ENCODE results near the gene FMNL2.

Gene FMNL2

DNA sequence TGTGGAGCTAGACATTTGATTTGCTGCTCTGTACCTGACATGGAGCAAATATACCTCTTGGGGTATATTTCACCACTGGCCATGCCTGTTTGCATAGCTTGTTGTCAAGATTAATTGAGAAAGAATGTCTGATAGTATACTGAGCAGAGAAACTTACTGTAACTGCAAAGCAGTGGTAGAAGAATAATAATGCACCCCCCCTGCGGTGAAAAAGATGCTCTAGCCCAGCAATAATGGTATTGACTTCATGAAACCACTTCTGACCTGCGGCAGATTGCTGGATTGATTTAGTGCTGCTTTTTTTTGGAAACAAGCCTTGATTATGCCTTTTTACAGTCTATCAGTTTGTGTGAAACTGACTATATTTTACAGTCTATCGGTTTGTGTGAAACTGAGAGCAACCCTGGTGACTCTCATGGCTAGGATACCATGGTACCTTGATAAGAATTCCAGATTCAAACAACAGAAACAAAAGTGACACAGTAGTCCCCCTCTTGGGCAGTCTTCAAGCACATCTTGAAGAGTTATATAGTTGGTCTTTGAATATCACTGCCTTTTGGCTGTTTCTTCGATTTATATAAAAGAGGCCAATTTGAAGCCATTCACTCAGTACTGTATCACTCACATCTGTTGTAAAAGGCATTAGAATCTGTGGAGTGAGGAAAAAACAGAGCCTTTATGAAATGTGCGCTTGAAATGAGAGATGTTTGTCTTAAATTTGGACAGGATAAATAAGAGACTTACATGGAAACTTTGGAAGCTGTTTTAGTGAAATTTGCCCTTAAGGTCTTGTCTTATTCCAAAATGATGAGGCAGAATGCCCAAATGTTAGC is 102.5 kb downstream of the FMNL2 start:
- Histone ChIP-seq H3K36me3 (replicated peaks) (no peaks in the 10 kb centered on the region), H3K4me3 (ENCODE audit: low read depth, low read length) (no peak overlapping the region), H3K27ac (no peak overlapping the region), H3K27me3 (replicated peaks) (no peaks in the 10 kb centered on the region)
- in situ Hi-C loops (cut with HindIII; ENCODE audit: low pct_ligation_motif_present, low sequenced_read_pairs), result no loop called here
- DNase-seq, result no peak
- TF ChIP-seq, protein P1, sequence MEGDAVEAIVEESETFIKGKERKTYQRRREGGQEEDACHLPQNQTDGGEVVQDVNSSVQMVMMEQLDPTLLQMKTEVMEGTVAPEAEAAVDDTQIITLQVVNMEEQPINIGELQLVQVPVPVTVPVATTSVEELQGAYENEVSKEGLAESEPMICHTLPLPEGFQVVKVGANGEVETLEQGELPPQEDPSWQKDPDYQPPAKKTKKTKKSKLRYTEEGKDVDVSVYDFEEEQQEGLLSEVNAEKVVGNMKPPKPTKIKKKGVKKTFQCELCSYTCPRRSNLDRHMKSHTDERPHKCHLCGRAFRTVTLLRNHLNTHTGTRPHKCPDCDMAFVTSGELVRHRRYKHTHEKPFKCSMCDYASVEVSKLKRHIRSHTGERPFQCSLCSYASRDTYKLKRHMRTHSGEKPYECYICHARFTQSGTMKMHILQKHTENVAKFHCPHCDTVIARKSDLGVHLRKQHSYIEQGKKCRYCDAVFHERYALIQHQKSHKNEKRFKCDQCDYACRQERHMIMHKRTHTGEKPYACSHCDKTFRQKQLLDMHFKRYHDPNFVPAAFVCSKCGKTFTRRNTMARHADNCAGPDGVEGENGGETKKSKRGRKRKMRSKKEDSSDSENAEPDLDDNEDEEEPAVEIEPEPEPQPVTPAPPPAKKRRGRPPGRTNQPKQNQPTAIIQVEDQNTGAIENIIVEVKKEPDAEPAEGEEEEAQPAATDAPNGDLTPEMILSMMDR (IDR thresholded peaks at IDR 0.05; ENCODE audit: low read depth, low read length, missing control alignments), result no peak

DNA sequence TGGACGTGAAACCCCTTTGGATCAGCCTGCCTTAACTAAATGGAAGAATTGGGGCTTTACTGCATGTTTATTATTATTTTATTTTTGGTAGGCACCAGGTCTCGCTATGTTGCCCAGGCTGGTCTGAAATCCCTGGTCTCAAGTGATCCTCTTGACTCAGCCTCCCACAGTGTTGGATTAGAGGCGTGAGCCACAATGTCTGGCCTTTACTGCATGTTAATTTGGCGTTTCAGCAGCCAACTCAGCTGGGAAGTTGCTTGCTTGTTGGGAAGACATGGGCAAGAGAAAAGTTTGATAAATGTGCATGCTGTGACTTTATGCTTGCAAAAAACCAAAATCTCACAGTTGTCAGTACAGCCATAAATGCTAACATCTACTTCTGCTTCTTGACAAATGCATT is 105.1 kb downstream of the FMNL2 start:
- in situ Hi-C loops (cut with HindIII; ENCODE audit: low pct_ligation_motif_present, low sequenced_read_pairs), result no loop called here
- Histone ChIP-seq H3K27me3 (replicated peaks) (no peaks in the 10 kb centered on the region), H3K27ac (no peak overlapping the region), H3K36me3 (replicated peaks) (no peaks in the 10 kb centered on the region), H3K4me3 (ENCODE audit: low read depth, low read length) (no peak overlapping the region)
- TF ChIP-seq, protein P1 (IDR thresholded peaks at IDR 0.05; ENCODE audit: low read depth, low read length, missing control alignments), result no peak
- DNase-seq, result no peak

DNA sequence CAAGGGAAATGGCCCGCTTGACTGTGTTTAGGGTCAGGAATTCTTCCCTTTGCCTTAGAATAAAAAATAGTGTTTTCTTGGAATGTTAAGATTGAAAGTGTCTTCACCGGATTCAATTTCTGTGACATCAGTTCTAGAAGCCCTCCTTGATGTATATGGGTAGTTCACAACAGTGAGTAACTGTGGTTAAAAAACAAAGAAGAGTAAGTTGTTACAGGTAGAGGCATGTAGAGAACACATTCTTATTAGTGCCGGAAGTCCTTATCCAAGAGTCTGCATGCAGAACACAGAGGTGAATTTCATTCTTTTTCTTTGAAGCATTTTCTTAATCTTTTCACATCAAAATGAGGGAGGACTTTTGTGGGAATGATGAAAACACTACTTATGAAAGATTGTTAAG is 105.5 kb downstream of the FMNL2 start:
- TF ChIP-seq, protein P1 (IDR thresholded peaks at IDR 0.05; ENCODE audit: low read depth, low read length, missing control alignments), result no peak
- no peak overlapping the region for H3K4me3 ChIP-seq (ENCODE audit: low read depth, low read length)
- H3K36me3 ChIP-seq (replicated peaks), result no peaks in the 10 kb centered on the region
- H3K27me3 ChIP-seq (replicated peaks), result no peaks in the 10 kb centered on the region
- in situ Hi-C loops (cut with HindIII; ENCODE audit: low pct_ligation_motif_present, low sequenced_read_pairs), result no loop called here
- H3K27ac ChIP-seq, result no peak overlapping the region
- no peak for DNase-seq

DNA sequence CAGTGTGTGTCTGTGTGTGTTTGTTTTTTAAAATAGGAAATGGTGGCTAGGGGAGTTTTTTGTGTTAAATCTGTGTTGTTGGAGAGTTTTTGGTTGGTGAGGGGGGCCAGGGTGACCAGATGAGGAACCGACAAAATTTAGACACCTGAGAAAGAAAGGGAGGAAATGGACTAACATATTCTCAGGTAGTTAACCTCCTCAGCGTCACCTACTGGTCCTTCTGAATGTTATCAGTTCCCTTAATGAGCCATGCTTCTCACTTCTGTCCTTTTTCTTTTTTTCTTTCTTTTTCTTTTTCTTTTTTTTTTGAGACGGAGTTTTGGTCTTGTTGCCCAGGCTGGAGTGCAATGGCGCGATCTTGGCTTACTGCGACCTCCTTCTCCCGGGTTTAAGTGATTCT is 107.0 kb downstream of the FMNL2 start:
- no peak for DNase-seq
- in situ Hi-C loops (cut with HindIII; ENCODE audit: low pct_ligation_motif_present, low sequenced_read_pairs), result no loop called here
- Histone ChIP-seq H3K27me3 (replicated peaks) (no peaks in the 10 kb centered on the region), H3K27ac (no peak overlapping the region), H3K4me3 (ENCODE audit: low read depth, low read length) (no peak overlapping the region), H3K36me3 (replicated peaks) (no peaks in the 10 kb centered on the region)
- TF ChIP-seq, protein P1 (IDR thresholded peaks at IDR 0.05; ENCODE audit: low read depth, low read length, missing control alignments), result no peak

DNA sequence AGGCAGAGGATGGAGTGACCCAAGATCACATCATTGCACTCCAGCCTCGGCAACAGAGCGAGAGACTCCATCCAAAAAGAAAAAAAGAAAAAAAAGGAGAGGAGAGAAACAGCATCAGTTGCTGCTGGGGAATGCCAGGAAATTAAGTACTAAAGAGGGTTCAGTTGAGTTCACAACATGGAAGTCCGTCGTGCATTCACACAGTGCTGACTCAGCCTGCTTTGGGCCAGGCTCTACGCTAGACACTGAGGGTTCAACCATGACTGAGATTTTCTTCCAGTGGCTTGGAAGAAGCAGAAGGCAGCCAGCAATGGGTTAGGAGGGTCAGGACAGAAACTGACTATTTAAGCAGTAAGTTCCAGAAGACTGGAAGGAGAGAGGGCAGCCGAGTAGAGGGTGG is 108.8 kb downstream of the FMNL2 start:
- H3K36me3 ChIP-seq (replicated peaks), result no peaks in the 10 kb centered on the region
- no peak for DNase-seq
- in situ Hi-C loops (cut with HindIII; ENCODE audit: low pct_ligation_motif_present, low sequenced_read_pairs), result no loop called here
- H3K27ac ChIP-seq, result no peak overlapping the region
- TF ChIP-seq, protein P1 (IDR thresholded peaks at IDR 0.05; ENCODE audit: low read depth, low read length, missing control alignments), result no peak
- H3K4me3 ChIP-seq (ENCODE audit: low read depth, low read length), result no peak overlapping the region
- H3K27me3 ChIP-seq (replicated peaks), result no peaks in the 10 kb centered on the region

DNA sequence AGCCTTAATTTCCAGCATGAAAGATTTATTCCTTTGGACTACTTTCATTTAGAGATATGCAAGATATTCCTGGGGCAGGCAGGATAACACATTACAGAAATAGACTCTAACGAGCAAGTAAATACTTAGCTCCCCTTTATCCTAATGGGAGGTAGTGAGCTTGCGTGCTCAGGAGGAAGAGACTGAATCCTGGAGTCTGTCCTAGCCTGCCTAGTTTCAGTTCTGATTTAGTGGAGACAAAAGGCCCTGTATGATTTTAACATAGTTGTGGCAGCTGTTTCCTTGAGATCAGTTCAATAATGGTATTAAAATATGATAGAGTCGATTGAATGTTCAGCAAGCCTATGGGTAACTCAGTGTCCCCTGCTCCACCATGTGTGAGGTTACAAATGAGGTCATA is 109.5 kb downstream of the FMNL2 start:
- Histone ChIP-seq H3K4me3 (ENCODE audit: low read depth, low read length) (no peak overlapping the region), H3K27ac (no peak overlapping the region), H3K36me3 (replicated peaks) (no peaks in the 10 kb centered on the region), H3K27me3 (replicated peaks) (no peaks in the 10 kb centered on the region)
- TF ChIP-seq, protein P1 (IDR thresholded peaks at IDR 0.05; ENCODE audit: low read depth, low read length, missing control alignments), result no peak
- no peak for DNase-seq
- in situ Hi-C loops (cut with HindIII; ENCODE audit: low pct_ligation_motif_present, low sequenced_read_pairs), result no loop called here

All from brain microvascular endothelial cell (primary cell).